SH-SY5Y (cell line): Measurements from ENCODE around the gene SOCS1.

Experiments used
- GATA2 ChIP-seq: IDR thresholded peaks from 2 replicates; pipeline ENCODE4 v1.6.1; 2011; ENCODE audit warnings: mild to moderate bottlenecking, low read depth, low read length
- GATA3 ChIP-seq: IDR thresholded peaks from 2 replicates; pipeline ENCODE4 v1.6.1; 2011; ENCODE audit warnings: low read depth, mild to moderate bottlenecking, low read length, moderate library complexity

DNA sequence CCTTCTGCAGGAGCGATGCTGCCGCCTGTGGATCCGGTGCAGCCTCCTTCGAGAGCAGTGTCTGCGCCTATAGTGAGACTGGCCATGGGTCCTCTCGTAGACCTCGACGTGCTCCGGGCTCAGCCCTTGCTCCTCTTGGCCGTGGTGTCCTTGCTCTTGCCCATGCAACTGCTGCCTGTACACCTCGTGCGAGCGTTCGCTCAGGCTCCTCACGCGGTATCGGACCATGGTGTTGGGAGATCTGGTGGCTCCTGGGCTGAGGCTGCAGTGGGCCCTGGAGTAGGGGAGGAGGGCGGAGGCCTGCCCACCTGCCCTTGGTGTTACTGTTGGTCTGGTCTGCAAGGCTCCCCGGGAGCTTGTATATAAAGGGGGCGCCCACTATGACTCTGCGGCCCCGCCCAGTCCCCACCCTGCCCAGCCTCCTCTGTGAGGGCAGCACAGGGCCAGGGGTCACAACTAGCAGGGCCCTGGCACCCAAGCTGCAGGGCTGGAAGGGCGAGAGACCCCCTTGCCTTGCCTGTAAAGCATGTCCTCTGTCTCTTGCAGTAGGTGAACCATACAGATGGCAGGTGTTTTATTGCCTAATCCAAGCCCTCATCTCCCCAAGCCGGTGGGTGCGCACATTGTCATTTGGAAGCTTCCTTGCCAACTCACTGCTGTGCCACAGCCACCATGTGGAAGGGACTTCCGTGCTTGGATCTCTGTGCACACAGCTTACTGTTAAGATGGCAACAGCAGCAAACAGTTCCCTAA is 20.3 kb upstream of the SOCS1 start, which contains the start of gene PRM2:
- TF ChIP-seq GATA3 (no peak), GATA2 (no peak)
